ENCODE data around the gene AMPH.

AMPH gene

DNA sequence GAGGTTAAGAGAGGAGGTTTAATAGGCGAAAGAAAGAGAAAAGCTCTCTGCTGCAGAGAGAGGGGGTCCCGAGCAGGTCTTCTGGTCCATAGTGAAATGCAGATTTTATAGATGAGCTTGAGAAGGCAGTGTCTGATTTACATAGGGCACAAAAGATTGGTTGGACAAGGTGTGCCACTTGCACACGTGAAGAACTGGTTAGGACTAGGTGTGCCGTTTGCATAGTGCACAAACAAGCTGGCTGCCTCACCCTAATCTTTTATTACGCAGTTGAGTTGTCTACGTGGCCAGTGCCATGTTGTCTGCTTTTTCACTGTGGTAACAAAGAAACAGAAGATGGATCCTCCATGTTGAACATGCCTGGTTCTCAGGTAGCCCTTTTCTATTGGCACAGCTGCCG, 82.6 kb downstream of the AMPH start:
- H3K79me2 ChIP-seq (ENCODE audit: insufficient read depth, low read depth): no peaks in the 10 kb centered on the region
- TF ChIP-seq, protein P1, sequence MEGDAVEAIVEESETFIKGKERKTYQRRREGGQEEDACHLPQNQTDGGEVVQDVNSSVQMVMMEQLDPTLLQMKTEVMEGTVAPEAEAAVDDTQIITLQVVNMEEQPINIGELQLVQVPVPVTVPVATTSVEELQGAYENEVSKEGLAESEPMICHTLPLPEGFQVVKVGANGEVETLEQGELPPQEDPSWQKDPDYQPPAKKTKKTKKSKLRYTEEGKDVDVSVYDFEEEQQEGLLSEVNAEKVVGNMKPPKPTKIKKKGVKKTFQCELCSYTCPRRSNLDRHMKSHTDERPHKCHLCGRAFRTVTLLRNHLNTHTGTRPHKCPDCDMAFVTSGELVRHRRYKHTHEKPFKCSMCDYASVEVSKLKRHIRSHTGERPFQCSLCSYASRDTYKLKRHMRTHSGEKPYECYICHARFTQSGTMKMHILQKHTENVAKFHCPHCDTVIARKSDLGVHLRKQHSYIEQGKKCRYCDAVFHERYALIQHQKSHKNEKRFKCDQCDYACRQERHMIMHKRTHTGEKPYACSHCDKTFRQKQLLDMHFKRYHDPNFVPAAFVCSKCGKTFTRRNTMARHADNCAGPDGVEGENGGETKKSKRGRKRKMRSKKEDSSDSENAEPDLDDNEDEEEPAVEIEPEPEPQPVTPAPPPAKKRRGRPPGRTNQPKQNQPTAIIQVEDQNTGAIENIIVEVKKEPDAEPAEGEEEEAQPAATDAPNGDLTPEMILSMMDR (conservative IDR thresholded peaks at IDR 0.05; ENCODE audit: low read depth, low read length): no peak
- no peak overlapping the region for H2AFZ ChIP-seq (ENCODE audit: low read depth)
- H4K20me1 ChIP-seq (ENCODE audit: insufficient read depth): no peaks in the 10 kb centered on the region
- no peak overlapping the region for H3K27ac ChIP-seq
- peaks cover 14% of the 10 kb centered on the region for H3K4me1 ChIP-seq (ENCODE audit: low read depth, poor library complexity, severe bottlenecking)
- no peak overlapping the region for H3K4me2 ChIP-seq
- no peak overlapping the region for H3K4me3 ChIP-seq (IDR thresholded peaks at IDR 0.05; ENCODE audit: insufficient read depth, low read depth, low read length)
- H3K36me3 ChIP-seq (ENCODE audit: insufficient read depth): no peaks in the 10 kb centered on the region
- no peak overlapping the region for H3K9ac ChIP-seq
- H3K27me3 ChIP-seq (ENCODE audit: insufficient read depth, low read depth): no peaks in the 10 kb centered on the region

DNA sequence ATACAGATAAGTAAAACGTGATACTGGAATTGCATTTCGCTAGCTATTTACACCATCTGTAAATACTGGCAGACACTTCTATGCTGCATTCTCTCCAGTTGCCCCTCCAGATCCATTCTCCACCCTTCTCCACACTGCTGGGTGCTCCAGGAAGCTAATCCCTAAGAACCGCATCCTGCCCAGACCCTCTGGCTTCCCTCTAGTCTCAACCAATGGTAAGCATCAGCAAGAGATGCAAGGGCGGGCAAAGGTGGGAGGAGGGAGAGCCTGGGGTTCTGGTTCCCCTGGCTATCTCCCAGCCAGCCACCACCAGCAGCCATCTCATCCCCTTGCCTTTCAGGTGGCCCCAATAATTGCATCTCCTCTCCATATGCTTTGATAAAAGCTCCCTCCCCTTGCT, 84.4 kb downstream of the AMPH start:
- H3K79me2 ChIP-seq (ENCODE audit: insufficient read depth, low read depth): no peaks in the 10 kb centered on the region
- no peaks in the 10 kb centered on the region for H4K20me1 ChIP-seq (ENCODE audit: insufficient read depth)
- H3K36me3 ChIP-seq (ENCODE audit: insufficient read depth): no peaks in the 10 kb centered on the region
- H3K4me3 ChIP-seq (IDR thresholded peaks at IDR 0.05; ENCODE audit: insufficient read depth, low read depth, low read length): no peak overlapping the region
- TF ChIP-seq, protein P1 (conservative IDR thresholded peaks at IDR 0.05; ENCODE audit: low read depth, low read length): no peak
- H3K9ac ChIP-seq: no peak overlapping the region
- H3K27me3 ChIP-seq (ENCODE audit: insufficient read depth, low read depth): no peaks in the 10 kb centered on the region
- no peak overlapping the region for H2AFZ ChIP-seq (ENCODE audit: low read depth)
- H3K4me1 ChIP-seq (ENCODE audit: low read depth, poor library complexity, severe bottlenecking): peaks cover 14% of the 10 kb centered on the region
- no peak overlapping the region for H3K4me2 ChIP-seq
- no peak overlapping the region for H3K27ac ChIP-seq

DNA sequence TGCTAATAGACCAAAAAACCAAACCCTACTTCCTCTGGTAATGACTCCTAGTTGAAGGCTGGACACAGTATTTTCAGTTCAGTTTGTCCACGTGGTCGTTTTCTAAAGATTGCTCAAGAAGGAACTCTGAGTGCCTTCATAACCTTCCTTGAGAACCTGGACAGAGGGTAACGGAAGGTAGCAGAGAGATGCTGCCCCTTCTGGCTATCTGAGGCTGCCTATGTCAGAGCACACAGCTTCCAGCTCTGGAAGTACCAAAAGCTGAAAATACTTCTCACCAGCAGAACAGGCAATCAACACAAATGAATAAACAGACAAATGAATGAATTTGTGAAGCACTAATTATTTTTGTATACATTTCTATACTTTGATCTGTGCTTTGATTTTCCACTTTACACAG, 85.2 kb downstream of the AMPH start:
- Histone ChIP-seq H3K4me1 (ENCODE audit: low read depth, poor library complexity, severe bottlenecking) (peaks cover 8% of the 10 kb centered on the region), H3K4me3 (IDR thresholded peaks at IDR 0.05; ENCODE audit: insufficient read depth, low read depth, low read length) (no peak overlapping the region), H3K9ac (no peak overlapping the region), H3K36me3 (ENCODE audit: insufficient read depth) (no peaks in the 10 kb centered on the region), H3K79me2 (ENCODE audit: insufficient read depth, low read depth) (no peaks in the 10 kb centered on the region), H2AFZ (ENCODE audit: low read depth) (no peak overlapping the region), H3K27me3 (ENCODE audit: insufficient read depth, low read depth) (no peaks in the 10 kb centered on the region), H3K4me2 (no peak overlapping the region), H3K27ac (no peak overlapping the region), H4K20me1 (ENCODE audit: insufficient read depth) (no peaks in the 10 kb centered on the region)
- TF ChIP-seq, protein P1 (conservative IDR thresholded peaks at IDR 0.05; ENCODE audit: low read depth, low read length): no peak

DNA sequence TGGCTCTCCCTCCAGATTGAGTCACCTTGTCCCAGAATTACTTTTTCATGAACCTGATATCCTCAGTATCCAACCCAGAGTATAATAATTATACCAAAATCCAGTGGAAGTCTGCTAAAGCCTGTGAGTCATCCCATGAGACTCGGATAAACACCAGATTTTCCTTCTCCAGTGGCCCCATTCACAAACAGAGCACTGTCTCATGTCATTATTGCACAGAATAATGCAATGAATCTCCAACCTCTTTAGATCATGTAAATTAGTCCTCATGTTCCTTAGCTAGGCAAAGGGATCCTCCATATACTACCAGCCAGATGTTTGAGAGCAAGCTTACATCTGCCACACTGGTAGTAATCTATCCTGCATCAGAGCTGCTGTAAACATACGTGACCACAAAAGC, 89.0 kb downstream of the AMPH start:
- H3K36me3 ChIP-seq (ENCODE audit: insufficient read depth): no peaks in the 10 kb centered on the region
- H2AFZ ChIP-seq (ENCODE audit: low read depth): no peak overlapping the region
- H3K4me2 ChIP-seq: no peak overlapping the region
- TF ChIP-seq, protein P1 (conservative IDR thresholded peaks at IDR 0.05; ENCODE audit: low read depth, low read length): no peak
- H4K20me1 ChIP-seq (ENCODE audit: insufficient read depth): no peaks in the 10 kb centered on the region
- H3K27me3 ChIP-seq (ENCODE audit: insufficient read depth, low read depth): no peaks in the 10 kb centered on the region
- H3K4me1 ChIP-seq (ENCODE audit: low read depth, poor library complexity, severe bottlenecking): no peaks in the 10 kb centered on the region
- H3K27ac ChIP-seq: no peak overlapping the region
- H3K79me2 ChIP-seq (ENCODE audit: insufficient read depth, low read depth): no peaks in the 10 kb centered on the region
- H3K4me3 ChIP-seq (IDR thresholded peaks at IDR 0.05; ENCODE audit: insufficient read depth, low read depth, low read length): no peak overlapping the region
- no peak overlapping the region for H3K9ac ChIP-seq
